Fibroblast of lung (primary cell): ENCODE data around the gene IL3RA.

Experiments used
- EZH2 ChIP-seq: IDR thresholded peaks from 2 replicates; pipeline ENCODE4 v1.5.1; 2012; ENCODE audit warnings: low read length, control low read depth, mild to moderate bottlenecking; ENCODE audit errors: missing control alignments
- TF ChIP-seq, protein P1 (sequence below), 2 donors: IDR thresholded peaks in 1 of 2; conservative IDR thresholded peaks in 1 of 2; 1 replicate in 1 of 2; 2 replicates in 1 of 2; pipeline ENCODE4 v1.5.1; 2011 to 2012; ENCODE audit warnings: low read length in 2 of 2, control low read depth in 1 of 2, inconsistent platforms in 1 of 2, low read depth in 1 of 2, mild to moderate bottlenecking in 1 of 2

DNA sequence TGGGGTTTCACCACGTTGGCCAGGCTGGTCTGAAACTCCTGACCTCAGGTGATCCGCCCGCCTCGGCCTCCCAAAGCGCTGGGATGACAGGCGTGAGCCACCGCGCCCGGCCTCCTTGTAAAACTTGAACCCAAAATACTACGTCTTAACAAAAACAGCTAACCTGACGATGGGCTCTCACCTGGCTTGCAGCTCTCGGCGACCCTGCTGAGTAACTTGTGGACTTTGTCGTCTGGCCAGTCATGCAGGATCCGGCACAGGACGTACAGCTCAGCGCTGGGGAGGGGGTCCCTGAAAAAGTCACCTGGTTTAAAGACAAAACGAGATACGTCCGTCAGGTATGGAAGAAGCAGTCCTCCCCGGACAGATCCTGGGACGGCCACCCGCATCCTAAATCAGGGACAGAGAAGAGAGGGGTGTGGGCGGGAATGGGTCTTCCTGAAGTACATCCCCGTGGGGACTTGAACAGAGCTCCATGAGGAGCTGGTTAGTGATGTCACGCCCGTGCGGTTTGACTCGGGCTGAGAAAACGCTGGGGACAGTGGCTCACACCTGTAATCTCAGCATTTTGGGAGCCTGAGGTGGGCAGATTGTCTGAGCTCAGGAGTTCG, 76.1 kb downstream of the IL3RA start:
- TF ChIP-seq, protein P1, sequence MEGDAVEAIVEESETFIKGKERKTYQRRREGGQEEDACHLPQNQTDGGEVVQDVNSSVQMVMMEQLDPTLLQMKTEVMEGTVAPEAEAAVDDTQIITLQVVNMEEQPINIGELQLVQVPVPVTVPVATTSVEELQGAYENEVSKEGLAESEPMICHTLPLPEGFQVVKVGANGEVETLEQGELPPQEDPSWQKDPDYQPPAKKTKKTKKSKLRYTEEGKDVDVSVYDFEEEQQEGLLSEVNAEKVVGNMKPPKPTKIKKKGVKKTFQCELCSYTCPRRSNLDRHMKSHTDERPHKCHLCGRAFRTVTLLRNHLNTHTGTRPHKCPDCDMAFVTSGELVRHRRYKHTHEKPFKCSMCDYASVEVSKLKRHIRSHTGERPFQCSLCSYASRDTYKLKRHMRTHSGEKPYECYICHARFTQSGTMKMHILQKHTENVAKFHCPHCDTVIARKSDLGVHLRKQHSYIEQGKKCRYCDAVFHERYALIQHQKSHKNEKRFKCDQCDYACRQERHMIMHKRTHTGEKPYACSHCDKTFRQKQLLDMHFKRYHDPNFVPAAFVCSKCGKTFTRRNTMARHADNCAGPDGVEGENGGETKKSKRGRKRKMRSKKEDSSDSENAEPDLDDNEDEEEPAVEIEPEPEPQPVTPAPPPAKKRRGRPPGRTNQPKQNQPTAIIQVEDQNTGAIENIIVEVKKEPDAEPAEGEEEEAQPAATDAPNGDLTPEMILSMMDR (conservative IDR thresholded peaks at IDR 0.05 in 1 of 2, IDR thresholded peaks at IDR 0.05 in 1 of 2; ENCODE audit: low read depth in 1 of 2, low read length in 2 of 2), result no peak
- no peak for TF ChIP-seq EZH2
